GM10248 (cell line): ENCODE results near the gene DYNLRB2.

Experiments used
- CTCF ChIA-PET: fragments of 300-600 bp; sonication (Branson Sonifier 250); formaldehyde crosslinking; extraction: SDS; loops from one replicate; lab custom pipeline; 2021; ENCODE audit warnings: antibody characterized with exemption; lab: Yijun Ruan, JAX
- POLR2A ChIA-PET: fragments of 350-650 bp; sonication (Branson Sonifier 250); formaldehyde crosslinking; extraction: SDS; loops from one replicate; lab custom pipeline; 2020; ENCODE audit warnings: antibody characterized with exemption; lab: Yijun Ruan, JAX
- DNase-seq: peaks from one replicate; pipeline ENCODE4 v3.0.0; 2012; ENCODE audit errors: extremely low spot score
- TF ChIP-seq, protein P1 (sequence below): IDR thresholded peaks from 2 replicates; pipeline ENCODE4 v1.5.1; 2012; ENCODE audit warnings: mild to moderate bottlenecking, low read depth; ENCODE audit errors: extremely low read depth, missing control alignments, control extremely low read depth

DYNLRB2 gene

DNA sequence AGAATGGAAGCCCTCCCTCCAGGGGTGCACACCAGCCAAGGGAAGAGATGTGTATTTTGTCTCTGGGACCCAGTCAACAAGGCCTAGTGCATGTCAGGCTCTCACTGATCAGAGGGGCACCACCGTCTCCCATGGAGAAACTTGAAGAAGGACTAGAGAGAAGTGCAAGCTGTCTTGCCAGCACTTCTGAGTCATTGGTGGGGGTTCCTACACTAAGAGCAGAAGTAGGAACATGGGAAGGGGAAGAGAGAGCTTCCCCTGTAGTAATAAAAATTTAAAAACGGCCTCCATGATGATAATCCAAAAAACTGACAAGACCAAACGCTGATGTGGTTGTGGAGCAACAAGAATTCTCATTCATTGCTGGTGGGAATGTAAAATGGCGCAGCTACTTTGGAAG lies 46.3 kb downstream of the DYNLRB2 start:
- ChIA-PET POLR2A (no interaction called here), CTCF (interaction anchor here (1.9 to 2.1 kb wide), 2 partner anchors 43 to 60 kb away, joined by 5 to 8 read pairs; no protein-coding TSS in a partner anchor)
- TF ChIP-seq, protein P1, sequence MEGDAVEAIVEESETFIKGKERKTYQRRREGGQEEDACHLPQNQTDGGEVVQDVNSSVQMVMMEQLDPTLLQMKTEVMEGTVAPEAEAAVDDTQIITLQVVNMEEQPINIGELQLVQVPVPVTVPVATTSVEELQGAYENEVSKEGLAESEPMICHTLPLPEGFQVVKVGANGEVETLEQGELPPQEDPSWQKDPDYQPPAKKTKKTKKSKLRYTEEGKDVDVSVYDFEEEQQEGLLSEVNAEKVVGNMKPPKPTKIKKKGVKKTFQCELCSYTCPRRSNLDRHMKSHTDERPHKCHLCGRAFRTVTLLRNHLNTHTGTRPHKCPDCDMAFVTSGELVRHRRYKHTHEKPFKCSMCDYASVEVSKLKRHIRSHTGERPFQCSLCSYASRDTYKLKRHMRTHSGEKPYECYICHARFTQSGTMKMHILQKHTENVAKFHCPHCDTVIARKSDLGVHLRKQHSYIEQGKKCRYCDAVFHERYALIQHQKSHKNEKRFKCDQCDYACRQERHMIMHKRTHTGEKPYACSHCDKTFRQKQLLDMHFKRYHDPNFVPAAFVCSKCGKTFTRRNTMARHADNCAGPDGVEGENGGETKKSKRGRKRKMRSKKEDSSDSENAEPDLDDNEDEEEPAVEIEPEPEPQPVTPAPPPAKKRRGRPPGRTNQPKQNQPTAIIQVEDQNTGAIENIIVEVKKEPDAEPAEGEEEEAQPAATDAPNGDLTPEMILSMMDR: no peak
- DNase-seq: no peak

DNA sequence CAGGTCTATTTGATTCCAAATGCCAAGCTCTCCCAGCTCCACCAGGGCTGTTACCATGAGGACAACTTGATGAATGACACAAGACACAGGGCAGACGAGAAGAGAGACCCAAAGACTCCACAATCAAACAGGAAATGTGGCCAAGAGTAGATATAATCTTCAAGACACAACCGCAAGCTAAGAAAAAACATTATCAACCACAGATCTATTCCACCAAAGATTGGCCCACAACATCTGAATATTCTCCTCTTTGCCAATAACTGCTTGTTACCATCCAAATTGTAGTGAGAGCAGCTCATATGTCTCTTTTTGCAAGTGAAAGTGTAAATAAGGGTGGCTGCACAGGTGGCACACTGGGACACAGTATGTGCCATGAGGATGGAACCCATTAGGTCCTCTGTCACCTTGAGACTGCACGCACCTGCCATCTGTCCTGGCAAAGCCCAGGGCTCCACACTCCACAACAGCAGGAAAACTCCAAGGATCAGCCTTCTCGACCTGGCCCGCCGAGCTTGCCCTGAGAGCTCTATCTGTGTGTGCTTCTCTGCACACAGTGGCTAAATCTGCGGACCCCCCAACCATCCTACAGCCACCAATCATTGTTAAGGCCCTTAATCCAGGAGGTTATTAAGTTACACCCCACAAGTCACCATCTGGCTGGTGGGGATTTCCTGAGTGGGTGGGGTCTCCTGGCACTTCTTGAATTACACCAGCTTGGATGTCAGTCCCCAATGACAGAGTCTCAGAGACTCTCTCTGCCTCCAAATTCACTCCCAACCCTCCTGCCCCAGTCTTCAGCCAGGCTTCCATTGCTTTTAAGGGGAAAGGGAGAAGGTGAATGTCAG lies 50.5 kb downstream of the DYNLRB2 start:
- ChIA-PET POLR2A (interaction anchor here (1.7 kb wide), 1 partner anchor 11 kb away, joined by 4 read pairs; no protein-coding TSS in a partner anchor), CTCF (interaction anchor here (0.8 to 1.5 kb wide), 4 partner anchors 11 to 32 kb away, joined by 3 to 5 read pairs (median 4); no protein-coding TSS in a partner anchor)
- no peak for DNase-seq
- TF ChIP-seq, protein P1: no peak

DNA sequence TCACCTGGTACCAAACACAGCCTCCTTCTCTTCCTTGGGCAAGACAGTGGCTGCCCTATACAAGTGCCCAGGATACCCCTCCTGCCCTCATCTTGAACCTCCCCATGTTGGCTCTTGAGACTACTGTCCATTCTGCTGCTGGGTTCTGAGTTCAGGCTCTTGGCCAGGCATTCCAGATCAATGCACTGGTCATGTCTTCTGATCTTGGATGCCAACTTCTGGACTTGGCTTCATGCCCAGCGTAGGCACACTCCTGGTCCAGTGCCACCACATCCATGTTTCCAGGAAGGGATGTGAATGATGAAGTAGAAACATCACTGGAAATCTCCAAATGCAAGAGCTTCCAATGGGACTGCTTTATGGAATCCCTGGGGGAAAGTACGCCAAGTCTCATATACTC lies 51.5 kb downstream of the DYNLRB2 start:
- TF ChIP-seq, protein P1: no peak
- ChIA-PET POLR2A (no interaction called here), CTCF (no interaction called here)
- DNase-seq: no peak

DNA sequence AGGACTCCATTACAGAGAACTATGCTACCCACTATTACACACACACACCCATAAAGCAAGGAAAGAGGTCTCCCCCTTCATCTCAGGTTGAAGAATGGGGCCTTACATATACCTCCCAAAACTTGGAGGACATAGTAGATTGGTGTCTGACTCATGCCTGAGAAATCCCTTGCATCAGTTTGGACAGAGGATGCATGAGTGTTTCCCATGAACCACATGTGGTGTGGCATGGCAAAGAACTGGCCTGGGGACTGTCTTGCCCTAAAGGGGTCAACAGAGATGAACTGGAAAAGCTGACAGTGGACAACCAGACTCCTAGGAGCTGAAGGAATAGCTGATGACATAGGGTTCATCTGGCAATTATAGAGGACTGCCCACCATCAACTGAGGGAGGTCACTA lies 54.0 kb downstream of the DYNLRB2 start:
- CTCF ChIA-PET: interaction anchor here (1.1 kb wide), 1 partner anchor 38 kb away, joined by 3 read pairs; no protein-coding TSS in a partner anchor

DNA sequence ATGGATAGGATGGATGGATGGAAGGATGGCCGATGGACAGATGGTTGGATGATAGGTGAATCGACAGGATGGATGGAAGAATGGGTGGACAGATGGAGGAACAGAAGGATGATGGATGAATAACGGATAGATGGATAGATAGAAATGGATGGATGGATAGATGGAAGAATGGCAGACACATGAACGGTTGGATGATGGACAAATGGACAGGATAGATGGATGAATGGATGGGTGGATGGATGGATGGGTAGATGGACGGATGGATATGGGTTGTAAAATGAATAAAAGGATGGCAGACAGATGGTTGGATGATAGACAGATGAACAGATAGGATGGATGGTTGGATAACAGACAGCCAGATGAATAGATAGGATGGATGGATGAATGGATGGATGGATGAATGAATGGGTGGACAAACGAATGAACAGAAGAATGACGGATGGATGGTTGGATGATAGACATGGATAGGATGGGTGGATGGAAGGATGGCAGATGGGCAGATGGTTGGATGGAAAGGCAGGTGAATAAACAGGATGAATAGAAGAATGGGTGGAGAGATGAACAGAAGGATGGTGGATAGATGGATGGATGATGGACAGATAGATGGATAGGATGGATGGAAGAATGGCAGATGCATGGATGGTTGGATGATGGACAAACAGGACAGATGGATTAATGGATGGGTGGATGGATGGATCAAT lies 55.9 kb downstream of the DYNLRB2 start:
- ChIA-PET POLR2A (no interaction called here), CTCF (no interaction called here)
- no peak for DNase-seq
- TF ChIP-seq, protein P1: no peak

More for the DNA sequence above, 54.0 kb downstream of the DYNLRB2 start:
- no peak for DNase-seq
- TF ChIP-seq, protein P1: no peak
- POLR2A ChIA-PET: no interaction called here

DNA sequence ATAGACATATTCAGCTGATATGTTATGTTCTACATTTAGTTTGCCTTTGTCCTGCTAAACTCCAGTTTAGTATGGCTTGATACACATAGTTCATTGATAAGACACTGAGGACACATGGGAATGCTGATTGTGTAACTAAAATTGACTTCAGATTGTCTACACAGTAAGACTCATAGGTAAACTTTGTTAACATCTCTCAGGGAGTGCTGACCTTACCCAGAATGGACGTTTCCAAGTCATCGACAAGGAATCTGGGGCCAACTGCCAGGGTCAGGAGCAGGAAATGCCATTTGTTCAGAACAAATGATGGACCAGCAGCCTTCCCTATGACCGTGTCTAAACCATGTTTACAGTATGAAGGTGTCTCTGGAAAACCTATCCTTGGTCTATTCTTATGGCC lies 58.7 kb downstream of the DYNLRB2 start:
- TF ChIP-seq, protein P1: no peak
- ChIA-PET POLR2A (no interaction called here), CTCF (interaction anchor here (0.7 to 1.6 kb wide), 3 partner anchors 16 to 39 kb away, joined by 3 to 5 read pairs (median 4); no protein-coding TSS in a partner anchor)
- no peak for DNase-seq
